ENCODE data around the gene DYSF.
"Not testable (repeated sequence)": the region's sequence is repeated elsewhere in the genome, so short reads cannot be mapped to it uniquely, and the experiment has no call there.

Gene DYSF

GRCh38 chr2:71483246-71483645 lies 29.9 kb downstream of the DYSF start:
- no peak for DNase-seq (ENCODE audit: low read depth in 1 of 2, low spot score in 1 of 2)
- no peak for TF ChIP-seq JUND (IDR thresholded peaks at IDR 0.05; ENCODE audit: low read depth)
- in situ Hi-C loops (cut with HindIII; ENCODE audit: low pct_unique_long_range_greater_than_20kb, low sequenced_read_pairs), result no loop called here

- no peak for TF ChIP-seq JUND (IDR thresholded peaks at IDR 0.05; ENCODE audit: low read depth)
- in situ Hi-C loops (cut with HindIII; ENCODE audit: low pct_unique_long_range_greater_than_20kb, low sequenced_read_pairs), result no loop called here
- DNase-seq (ENCODE audit: low read depth in 1 of 2, low spot score in 1 of 2), result no peak
Measured at GRCh38 chr2:71484354-71484753, 31.0 kb downstream of the DYSF start.

GRCh38 chr2:71486881-71487640 lies 33.7 kb downstream of the DYSF start:
- TF ChIP-seq JUND (IDR thresholded peaks at IDR 0.05; ENCODE audit: low read depth), result no peak
- no peak for DNase-seq (ENCODE audit: low read depth in 1 of 2, low spot score in 1 of 2)
- in situ Hi-C loops (cut with HindIII; ENCODE audit: low pct_unique_long_range_greater_than_20kb, low sequenced_read_pairs), result no loop called here

GRCh38 chr2:71491551-71491950 lies 38.2 kb downstream of the DYSF start:
- DNase-seq (ENCODE audit: low read depth in 1 of 2, low spot score in 1 of 2); in situ Hi-C loops (cut with HindIII; ENCODE audit: low pct_unique_long_range_greater_than_20kb, low sequenced_read_pairs): not testable (repeated sequence)

GRCh38 chr2:71492112-71492511 lies 38.8 kb downstream of the DYSF start:
- no peak for DNase-seq (ENCODE audit: low read depth in 1 of 2, low spot score in 1 of 2)
- TF ChIP-seq JUND (IDR thresholded peaks at IDR 0.05; ENCODE audit: low read depth), result no peak
- in situ Hi-C loops (cut with HindIII; ENCODE audit: low pct_unique_long_range_greater_than_20kb, low sequenced_read_pairs), result no loop called here

GRCh38 chr2:71494091-71494490 lies 40.7 kb downstream of the DYSF start:
- no peak for DNase-seq (ENCODE audit: low read depth in 1 of 2, low spot score in 1 of 2)
- in situ Hi-C loops (cut with HindIII; ENCODE audit: low pct_unique_long_range_greater_than_20kb, low sequenced_read_pairs), result no loop called here
- no peak for TF ChIP-seq JUND (IDR thresholded peaks at IDR 0.05; ENCODE audit: low read depth)

- in situ Hi-C loops (cut with HindIII; ENCODE audit: low pct_unique_long_range_greater_than_20kb, low sequenced_read_pairs), result no loop called here
Measured at GRCh38 chr2:71494523-71495155, 41.3 kb downstream of the DYSF start.

GRCh38 chr2:71496156-71496770 lies 42.9 kb downstream of the DYSF start:
- TF ChIP-seq JUND (IDR thresholded peaks at IDR 0.05; ENCODE audit: low read depth), result no peak
- in situ Hi-C loops (cut with HindIII; ENCODE audit: low pct_unique_long_range_greater_than_20kb, low sequenced_read_pairs), result no loop called here
- DNase-seq (ENCODE audit: low read depth in 1 of 2, low spot score in 1 of 2), result no peak

More at GRCh38 chr2:71494523-71495155, 41.3 kb downstream of the DYSF start:
- DNase-seq (ENCODE audit: low read depth in 1 of 2, low spot score in 1 of 2), result no peak
- TF ChIP-seq JUND (IDR thresholded peaks at IDR 0.05; ENCODE audit: low read depth), result no peak

- TF ChIP-seq JUND (IDR thresholded peaks at IDR 0.05; ENCODE audit: low read depth), result no peak
- in situ Hi-C loops (cut with HindIII; ENCODE audit: low pct_unique_long_range_greater_than_20kb, low sequenced_read_pairs), result no loop called here
- peak in 1 of 2 experiments; percentile 5 for DNase-seq (ENCODE audit: low read depth in 1 of 2, low spot score in 1 of 2)
Measured at GRCh38 chr2:71498261-71498701, 44.9 kb downstream of the DYSF start.

- in situ Hi-C loops (cut with HindIII; ENCODE audit: low pct_unique_long_range_greater_than_20kb, low sequenced_read_pairs), result no loop called here
- no peak for DNase-seq (ENCODE audit: low read depth in 1 of 2, low spot score in 1 of 2)
- no peak for TF ChIP-seq JUND (IDR thresholded peaks at IDR 0.05; ENCODE audit: low read depth)
Measured at GRCh38 chr2:71499691-71500090, 46.3 kb downstream of the DYSF start.

- TF ChIP-seq JUND (IDR thresholded peaks at IDR 0.05; ENCODE audit: low read depth), result no peak
- no peak for DNase-seq (ENCODE audit: low read depth in 1 of 2, low spot score in 1 of 2)
- in situ Hi-C loops (cut with HindIII; ENCODE audit: low pct_unique_long_range_greater_than_20kb, low sequenced_read_pairs), result no loop called here
Measured at GRCh38 chr2:71500426-71501079, 47.2 kb downstream of the DYSF start.

GRCh38 chr2:71502941-71503738 lies 49.8 kb downstream of the DYSF start:
- in situ Hi-C loops (cut with HindIII; ENCODE audit: low pct_unique_long_range_greater_than_20kb, low sequenced_read_pairs), result no loop called here
- DNase-seq (ENCODE audit: low read depth in 1 of 2, low spot score in 1 of 2), result no peak
- TF ChIP-seq JUND (IDR thresholded peaks at IDR 0.05; ENCODE audit: low read depth), result no peak

Measured in T47D (cell line).